Left ventricle myocardium inferior (tissue), 1 donor: ENCODE measurements around the gene WDR45. TPM values are rescaled to one million over a fixed set of nuclear protein-coding genes. Genes with fewer than 3 reads are reported as not detected.

Source experiments
- DNase-seq: peaks from one replicate; pipeline ENCODE4 v3.0.0-alpha.2; 2020
- H3K27ac ChIP-seq: fragments of 200-600 bp; replicated peaks from 2 replicates; pipeline ENCODE4 v1.8.0; 2021
- H3K27me3 ChIP-seq: fragments of 200-600 bp; 2 replicates; pipeline ENCODE4 v1.8.0; 2021; ENCODE audit warnings: low read depth
- H3K36me3 ChIP-seq: fragments of 200-600 bp; 2 replicates; pipeline ENCODE4 v1.8.0; 2021
- H3K4me1 ChIP-seq: fragments of 200-600 bp; 2 replicates; pipeline ENCODE4 v1.8.0; 2021
- H3K4me3 ChIP-seq: fragments of 200-600 bp; 2 replicates; pipeline ENCODE4 v1.8.0; 2021; ENCODE audit warnings: mild to moderate bottlenecking, moderate library complexity
- H3K9me3 ChIP-seq: fragments of 200-600 bp; replicated peaks from 2 replicates; pipeline ENCODE4 v1.8.0; 2021
- intact Hi-C: fragments of 100-400 bp; cut with micrococcal nuclease; formaldehyde crosslinking; loops from one replicate; pipeline ENCODE4 v1.11.0; 2022
- total RNA-seq: library from RNA; stranded (reverse); fragmentation: NEBNext Ultra II Directional; extraction: Animal tissue kit (Norgen Biotek cat#: 25700); gene quantifications from one replicate; pipeline ENCODE4 v1.2.1, GENCODE V29; 2021
- TF ChIP-seq, protein P1 (sequence below): fragments of 200-600 bp; IDR thresholded peaks from 2 replicates; pipeline ENCODE4 v1.8.0; 2021; ENCODE audit warnings: antibody characterized with exemption, mild to moderate bottlenecking, borderline replicate concordance
- donor health status: DM: no; HTN: yes; CAD: no; lungs with severe emphysema.

The WDR45 gene
- total RNA-seq, 1 donor from 2014 or later: 80.4 TPM

DNA sequence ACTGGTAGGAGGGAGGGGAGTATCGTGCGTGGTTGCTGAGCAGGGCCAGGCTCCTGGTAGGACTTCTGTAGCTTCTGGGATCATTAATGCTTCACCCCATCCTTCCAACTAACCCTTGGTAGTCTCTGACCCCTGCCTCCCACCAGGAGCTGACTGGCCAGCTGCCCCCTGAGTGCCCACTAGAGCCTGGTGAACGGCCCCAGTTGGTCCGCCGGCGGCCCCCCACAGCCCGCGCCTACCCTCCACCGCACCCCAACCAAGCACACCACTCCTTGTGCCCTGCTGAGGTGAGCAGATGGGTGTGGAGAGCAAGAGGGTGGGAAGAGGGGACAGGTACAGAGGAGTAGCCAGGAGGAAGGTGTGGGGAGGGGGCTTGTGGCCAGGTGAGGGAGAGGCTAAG lies 16.0 kb downstream of the WDR45 start:
- Histone ChIP-seq H3K27me3 (no peaks in the 10 kb centered on the region), H3K27ac (no peak overlapping the region), H3K36me3 (no peaks in the 10 kb centered on the region), H3K9me3 (no peaks in the 10 kb centered on the region), H3K4me3 (no peak overlapping the region), H3K4me1 (no peaks in the 10 kb centered on the region)
- intact Hi-C loops: no loop called here
- TF ChIP-seq, protein P1, sequence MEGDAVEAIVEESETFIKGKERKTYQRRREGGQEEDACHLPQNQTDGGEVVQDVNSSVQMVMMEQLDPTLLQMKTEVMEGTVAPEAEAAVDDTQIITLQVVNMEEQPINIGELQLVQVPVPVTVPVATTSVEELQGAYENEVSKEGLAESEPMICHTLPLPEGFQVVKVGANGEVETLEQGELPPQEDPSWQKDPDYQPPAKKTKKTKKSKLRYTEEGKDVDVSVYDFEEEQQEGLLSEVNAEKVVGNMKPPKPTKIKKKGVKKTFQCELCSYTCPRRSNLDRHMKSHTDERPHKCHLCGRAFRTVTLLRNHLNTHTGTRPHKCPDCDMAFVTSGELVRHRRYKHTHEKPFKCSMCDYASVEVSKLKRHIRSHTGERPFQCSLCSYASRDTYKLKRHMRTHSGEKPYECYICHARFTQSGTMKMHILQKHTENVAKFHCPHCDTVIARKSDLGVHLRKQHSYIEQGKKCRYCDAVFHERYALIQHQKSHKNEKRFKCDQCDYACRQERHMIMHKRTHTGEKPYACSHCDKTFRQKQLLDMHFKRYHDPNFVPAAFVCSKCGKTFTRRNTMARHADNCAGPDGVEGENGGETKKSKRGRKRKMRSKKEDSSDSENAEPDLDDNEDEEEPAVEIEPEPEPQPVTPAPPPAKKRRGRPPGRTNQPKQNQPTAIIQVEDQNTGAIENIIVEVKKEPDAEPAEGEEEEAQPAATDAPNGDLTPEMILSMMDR: no peak
- DNase-seq: no peak

DNA sequence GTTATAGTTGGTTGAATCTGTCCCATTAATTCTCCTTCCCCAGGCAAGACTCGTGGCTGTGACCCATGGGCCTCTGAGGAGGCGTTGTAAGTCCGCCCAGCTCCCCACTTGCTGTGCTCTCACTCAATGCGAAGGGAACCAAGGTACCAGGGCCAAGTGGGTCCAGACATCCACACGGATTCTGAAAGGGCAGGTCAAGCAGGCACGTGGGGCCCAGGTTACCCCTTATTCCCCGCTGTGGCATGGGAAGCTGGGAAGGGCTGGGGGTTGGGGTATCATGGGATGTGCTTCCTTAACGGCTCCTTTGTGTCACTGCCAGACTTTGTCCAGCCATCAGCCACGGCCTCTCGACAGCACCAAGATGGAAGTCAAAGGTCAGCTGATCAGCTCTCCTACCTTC lies 17.8 kb downstream of the WDR45 start:
- H3K36me3 ChIP-seq: no peaks in the 10 kb centered on the region
- intact Hi-C loops: no loop called here
- no peak overlapping the region for H3K27ac ChIP-seq
- no peaks in the 10 kb centered on the region for H3K4me1 ChIP-seq
- no peaks in the 10 kb centered on the region for H3K27me3 ChIP-seq
- H3K4me3 ChIP-seq: no peak overlapping the region
- DNase-seq: no peak
- H3K9me3 ChIP-seq: no peaks in the 10 kb centered on the region
- TF ChIP-seq, protein P1: no peak

GRCh38 chrX:49061490-49061889 lies 18.2 kb downstream of the WDR45 start:
- no peak overlapping the region for H3K4me3 ChIP-seq
- H3K9me3 ChIP-seq: no peaks in the 10 kb centered on the region
- intact Hi-C loops: no loop called here
- no peaks in the 10 kb centered on the region for H3K36me3 ChIP-seq
- H3K27ac ChIP-seq: no peak overlapping the region
- no peaks in the 10 kb centered on the region for H3K4me1 ChIP-seq
- no peak for DNase-seq
- no peaks in the 10 kb centered on the region for H3K27me3 ChIP-seq
- TF ChIP-seq, protein P1: no peak

DNA sequence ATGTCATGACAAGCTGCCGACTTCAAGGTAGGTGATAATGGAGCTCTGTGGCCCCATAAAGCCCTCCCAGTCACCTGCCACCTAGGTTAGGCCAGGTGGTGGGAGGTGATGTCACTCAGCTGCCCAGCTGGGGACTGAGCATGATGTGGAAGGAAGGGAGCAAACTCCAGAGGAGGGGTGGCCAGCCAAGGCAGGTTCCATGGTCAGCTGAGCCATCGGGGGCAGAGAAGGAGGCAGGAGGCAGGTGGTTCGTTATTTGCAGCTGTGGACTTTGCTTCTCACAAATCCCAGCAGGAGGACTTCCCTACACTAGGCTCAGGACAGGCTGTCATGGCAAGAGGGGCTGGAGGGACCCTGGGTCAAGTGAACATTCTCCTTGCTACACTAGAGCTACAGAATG lies 18.8 kb downstream of the WDR45 start:
- TF ChIP-seq, protein P1: no peak
- intact Hi-C loops: no loop called here
- H3K4me3 ChIP-seq: no peak overlapping the region
- no peak for DNase-seq
- no peak overlapping the region for H3K27ac ChIP-seq
- H3K4me1 ChIP-seq: no peaks in the 10 kb centered on the region
- H3K9me3 ChIP-seq: no peaks in the 10 kb centered on the region
- H3K36me3 ChIP-seq: no peaks in the 10 kb centered on the region
- H3K27me3 ChIP-seq: no peaks in the 10 kb centered on the region

DNA sequence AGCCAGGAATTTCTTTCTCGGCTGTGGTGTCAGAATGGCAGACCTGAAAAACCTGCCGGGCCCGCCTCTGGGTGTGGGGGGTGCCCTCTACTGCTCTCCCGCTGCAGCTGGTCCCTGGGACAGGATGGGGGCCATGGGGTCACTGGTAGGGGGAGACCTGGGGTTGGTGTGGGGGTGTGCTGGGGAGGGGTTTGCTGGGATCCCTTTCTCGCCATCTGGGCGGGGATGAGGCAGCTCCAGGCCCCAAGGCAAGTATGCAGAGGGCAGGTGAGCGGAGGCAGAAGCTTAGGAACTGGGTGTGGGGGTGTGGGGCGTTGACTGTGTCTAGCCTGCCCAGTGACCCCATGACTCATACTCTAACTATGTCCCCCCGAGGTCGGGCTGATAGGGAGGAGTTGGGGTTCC lies 20.0 kb downstream of the WDR45 start:
- Histone ChIP-seq H3K4me3 (no peak overlapping the region), H3K36me3 (no peaks in the 10 kb centered on the region), H3K27ac (no peak overlapping the region), H3K4me1 (no peaks in the 10 kb centered on the region), H3K27me3 (no peaks in the 10 kb centered on the region), H3K9me3 (no peaks in the 10 kb centered on the region)
- intact Hi-C loops: no loop called here
- TF ChIP-seq, protein P1: no peak
- no peak for DNase-seq

- no peak overlapping the region for H3K27ac ChIP-seq
- H3K4me1 ChIP-seq: no peaks in the 10 kb centered on the region
- TF ChIP-seq, protein P1: no peak
Observed at GRCh38 chrX:49059201-49059600, 20.5 kb downstream of the WDR45 start.

More at GRCh38 chrX:49059201-49059600, 20.5 kb downstream of the WDR45 start:
- no peaks in the 10 kb centered on the region for H3K9me3 ChIP-seq
- no peaks in the 10 kb centered on the region for H3K36me3 ChIP-seq
- no peak overlapping the region for H3K4me3 ChIP-seq
- intact Hi-C loops: no loop called here
- no peaks in the 10 kb centered on the region for H3K27me3 ChIP-seq
- DNase-seq: no peak
